Cortex of kidney (tissue), 1 donor: ENCODE results near the gene KRTAP12-3.
"Not testable (repeated sequence)": the region's sequence is repeated elsewhere in the genome, so short reads cannot be mapped to it uniquely, and the experiment has no call there.

Experiments
- DNase-seq: peaks from one replicate; lab custom pipeline; 2025; lab: John Stamatoyannopoulos, UW

KRTAP12-3 gene

DNA sequence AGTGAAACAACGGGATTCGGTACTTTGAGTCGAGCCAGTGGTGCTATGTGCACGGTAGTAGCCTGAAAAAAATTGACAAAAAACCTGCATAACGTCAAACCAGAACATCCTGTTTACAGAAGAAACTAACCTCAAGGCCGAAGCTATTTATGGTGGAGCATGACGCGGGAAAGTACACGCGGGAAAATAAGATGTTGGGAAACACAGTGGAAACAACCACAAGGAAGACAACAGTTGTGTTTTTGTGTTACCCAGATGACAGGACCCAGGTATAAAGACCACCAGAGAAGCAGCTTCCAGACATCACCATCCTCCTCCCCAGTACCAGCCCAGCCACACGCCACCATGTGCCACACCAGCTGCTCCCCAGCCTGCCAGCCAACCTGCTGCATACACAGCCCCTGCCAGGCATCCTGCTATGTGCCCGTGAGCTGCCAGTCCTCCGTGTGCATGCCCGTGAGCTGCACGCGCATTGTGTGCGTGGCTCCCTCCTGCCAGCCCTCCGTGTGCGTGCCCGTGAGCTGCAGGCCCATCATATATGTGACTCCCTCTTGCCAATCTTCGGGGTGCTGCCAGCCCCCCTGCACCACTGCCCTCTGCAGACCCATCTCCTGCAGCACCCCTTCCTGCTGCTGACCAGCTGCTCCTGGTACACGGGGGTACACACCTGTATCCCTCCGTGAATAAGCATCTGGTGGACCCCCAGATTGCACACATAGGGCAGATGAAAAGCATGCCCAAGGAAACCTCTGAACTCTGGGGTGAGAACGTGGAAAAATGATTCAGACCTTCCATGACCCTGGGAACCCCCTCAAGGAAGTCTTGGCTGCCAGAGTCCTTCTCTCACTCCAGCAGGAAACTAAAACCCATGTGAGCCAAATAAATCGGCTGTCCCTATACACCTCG, at the start of gene KRTAP12-3:
TSS of gene KRTAP12-3 (plus strand) at position 298 of the 906 bp plus-strand sequence. CDS start at position 346, 48 bp downstream.
- DNase-seq = no peak

DNA sequence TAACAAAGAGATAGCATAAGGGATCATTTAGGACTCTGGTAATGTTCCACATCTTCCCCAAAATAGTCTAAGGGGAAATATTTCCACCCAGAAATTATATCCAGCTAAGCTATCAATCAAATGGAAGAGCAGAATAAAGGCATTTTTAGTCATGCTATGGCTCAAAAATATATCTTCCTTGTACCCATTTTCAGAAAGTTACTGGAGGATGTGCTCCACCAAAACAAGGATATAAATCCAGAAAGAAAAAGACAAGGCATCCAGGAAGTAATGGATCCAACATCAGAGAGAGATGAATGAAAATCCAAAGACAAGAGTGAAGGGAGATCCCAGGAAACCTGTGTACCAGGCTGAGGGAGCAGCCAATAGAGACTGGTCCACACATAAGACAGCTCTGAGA, 48.5 kb upstream of the KRTAP12-3 start:
- DNase-seq = no peak

DNA sequence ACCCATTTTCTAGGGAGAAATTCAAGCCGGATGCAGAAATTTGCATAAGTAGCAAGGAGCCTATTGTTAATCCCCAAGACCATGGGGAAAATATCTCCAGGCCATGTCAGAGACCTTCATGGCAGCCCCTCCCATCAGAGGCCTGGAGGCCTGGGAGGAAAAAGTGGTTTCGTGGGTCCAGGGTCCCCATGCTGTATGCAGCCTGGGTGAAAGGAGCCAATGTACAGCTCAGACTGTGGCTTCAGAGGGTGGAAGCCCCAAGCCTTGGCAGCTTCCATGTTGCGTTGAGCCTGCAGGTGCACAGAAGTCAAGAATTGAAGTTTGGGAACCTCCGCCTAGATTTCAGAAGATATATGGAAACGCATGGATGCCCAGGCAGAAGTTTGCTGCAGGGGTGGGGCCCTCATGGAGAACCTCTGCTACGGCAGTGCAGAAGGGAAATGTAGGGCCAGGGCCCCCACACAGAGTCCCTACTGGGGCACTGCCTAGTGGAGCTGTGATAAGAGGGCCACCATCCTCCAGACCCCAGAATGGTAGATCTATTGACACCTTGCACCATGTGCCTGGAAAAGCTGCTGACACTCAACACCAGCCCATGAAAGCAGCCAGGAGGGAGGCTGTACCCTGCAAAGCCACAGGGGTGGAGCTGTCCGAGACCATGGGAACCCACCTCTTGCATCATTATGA, 47.4 kb upstream of the KRTAP12-3 start:
- not testable (repeated sequence) for DNase-seq

DNA sequence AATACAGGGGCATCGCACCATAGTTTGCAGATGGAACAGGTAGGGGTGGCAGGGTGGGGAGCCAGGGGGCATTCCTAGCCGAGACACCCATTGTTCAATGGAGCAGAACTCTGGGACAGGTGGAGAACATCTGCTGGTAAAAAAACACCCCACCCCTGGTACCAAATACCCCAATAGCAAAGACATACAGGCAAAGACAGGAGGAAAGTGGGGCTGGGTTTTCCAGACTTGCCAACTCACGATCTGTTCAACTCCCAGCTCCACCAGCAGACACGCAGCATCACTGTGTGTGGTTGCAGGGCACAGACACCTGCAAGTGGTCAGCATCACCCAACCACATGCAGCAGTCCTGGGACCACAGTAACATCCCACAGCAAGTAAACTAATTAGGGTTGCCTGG, 46.2 kb upstream of the KRTAP12-3 start:
- no peak for DNase-seq

- DNase-seq = no peak
These were observed 45.7 kb upstream of the KRTAP12-3 start, which contains the start of gene KRTAP10-8 for GRCh38 chr21:44612029-44612486. Gene KRTAP10-8 (plus strand): TSS chr21:44612079. CDS start chr21:44612101, 22 bp downstream.

- no peak for DNase-seq
These were observed 45.0 kb upstream of the KRTAP12-3 start for GRCh38 chr21:44612669-44613229.

GRCh38 chr21:44613386-44614155, 44.2 kb upstream of the KRTAP12-3 start:
- DNase-seq = no peak

DNA sequence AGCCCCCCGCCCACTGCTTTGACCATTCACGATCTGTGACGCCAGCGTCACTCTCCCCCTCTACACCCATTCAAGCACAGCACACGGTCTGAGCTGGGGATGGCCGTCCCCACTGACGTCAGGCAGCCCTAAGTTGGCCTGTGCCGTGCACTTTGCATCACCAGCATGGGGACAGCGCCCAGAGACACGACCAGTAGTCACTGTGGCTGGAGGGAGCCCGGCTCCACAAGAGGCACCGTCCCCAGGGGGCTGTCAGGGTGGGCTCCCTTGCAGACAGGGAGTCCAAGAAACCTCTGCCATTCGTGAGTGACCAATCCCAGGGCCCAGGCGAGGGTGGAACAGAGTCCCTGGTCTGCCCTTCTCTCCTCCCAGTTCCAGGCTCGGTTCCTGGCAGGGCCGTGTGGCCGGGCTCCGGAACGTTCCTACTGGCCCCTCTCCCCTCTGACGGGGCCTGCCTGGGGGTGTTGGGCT, 43.5 kb upstream of the KRTAP12-3 start:
- no peak for DNase-seq

DNA sequence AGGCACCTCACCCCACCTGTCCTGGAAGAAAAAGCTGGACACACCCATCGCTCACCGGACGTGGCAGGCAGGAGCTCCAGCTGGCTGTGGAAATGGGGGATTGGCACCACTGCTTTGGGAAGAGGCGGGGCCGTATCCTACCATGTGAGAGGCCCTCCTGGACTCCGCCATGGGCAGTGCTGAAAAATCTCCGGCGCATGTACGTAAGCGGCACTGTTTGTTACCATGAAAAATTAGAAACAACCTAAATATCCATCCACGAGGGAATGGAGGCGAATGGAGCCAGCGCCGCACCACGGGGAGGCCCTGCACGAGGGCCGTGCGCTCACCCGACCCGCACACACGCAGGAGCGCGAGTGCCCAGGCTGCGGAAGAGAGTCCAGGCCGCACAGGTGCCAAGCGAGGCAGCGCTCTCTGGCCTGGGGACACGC, 42.8 kb upstream of the KRTAP12-3 start:
- DNase-seq = no peak

GRCh38 chr21:44615466-44615865, 42.3 kb upstream of the KRTAP12-3 start:
- DNase-seq = no peak

DNA sequence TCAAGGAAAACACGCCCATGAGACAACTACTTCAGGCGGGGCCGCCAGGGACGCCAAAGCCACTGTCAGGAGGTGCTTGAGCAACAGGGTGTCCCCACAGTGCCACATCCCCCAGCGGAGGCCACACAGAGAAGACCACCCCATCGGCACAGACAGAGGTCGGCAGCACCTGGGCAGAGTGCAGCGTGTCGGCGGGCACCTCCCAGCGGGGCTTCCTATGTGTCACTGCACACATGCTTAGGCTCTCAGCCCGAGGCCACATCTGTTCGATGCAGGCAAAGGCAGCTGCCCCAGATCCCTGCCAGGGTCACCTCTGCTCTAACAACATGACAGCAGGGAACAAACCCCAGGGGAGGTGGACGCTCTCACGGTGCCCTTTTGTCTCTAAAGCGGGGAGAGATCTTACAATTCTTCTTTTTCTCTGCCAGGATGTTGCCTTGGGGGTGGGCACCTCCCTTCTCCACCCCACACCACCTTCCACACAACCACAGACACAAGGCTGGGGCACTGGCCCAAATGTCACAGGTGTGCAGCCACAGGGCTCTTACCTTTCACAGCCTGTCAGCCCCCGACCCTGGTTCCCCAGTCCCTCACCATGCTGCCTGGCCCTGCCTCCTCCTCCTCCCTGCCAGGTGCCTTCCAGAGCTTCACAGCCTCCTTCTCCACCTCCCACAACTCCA, 41.7 kb upstream of the KRTAP12-3 start:
- no peak for DNase-seq

DNA sequence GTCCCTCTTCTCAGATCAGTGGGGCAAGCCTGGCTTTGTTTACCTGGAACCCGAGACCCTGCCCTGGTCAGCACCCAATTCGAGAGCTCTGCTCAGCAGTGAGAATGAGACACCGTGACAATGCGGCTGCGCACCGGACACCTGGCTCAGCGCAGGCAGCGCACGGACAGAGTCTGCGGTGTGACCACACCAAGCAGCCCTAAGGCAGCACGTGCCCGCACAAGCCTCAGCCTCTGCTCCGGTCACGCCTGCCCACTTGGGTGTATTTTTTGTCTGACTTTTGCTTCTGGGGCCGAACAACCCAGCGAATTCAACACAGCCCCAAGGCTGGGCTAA, 41.2 kb upstream of the KRTAP12-3 start:
- DNase-seq = no peak

DNA sequence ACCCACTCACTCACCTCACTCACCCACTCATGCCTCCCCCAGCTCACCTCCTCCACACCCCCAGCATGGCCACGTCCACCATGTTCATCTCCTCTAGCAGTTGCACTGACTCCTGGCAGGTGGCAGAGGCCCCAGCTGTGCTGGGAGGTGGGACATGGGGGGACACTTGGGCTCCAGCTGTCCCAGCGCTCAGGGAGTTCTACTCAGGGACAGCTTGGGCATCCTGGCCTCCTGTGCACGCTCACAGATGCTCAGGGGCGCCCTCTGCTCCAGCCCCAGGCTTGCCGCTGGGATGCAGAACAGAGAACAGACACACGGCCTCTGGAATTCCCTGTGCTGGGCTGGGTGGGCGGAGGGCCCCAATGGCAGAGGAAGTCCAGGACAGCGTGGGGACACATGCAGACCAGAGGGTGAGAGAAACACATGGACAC, 40.6 kb upstream of the KRTAP12-3 start:
- DNase-seq = no peak

DNA sequence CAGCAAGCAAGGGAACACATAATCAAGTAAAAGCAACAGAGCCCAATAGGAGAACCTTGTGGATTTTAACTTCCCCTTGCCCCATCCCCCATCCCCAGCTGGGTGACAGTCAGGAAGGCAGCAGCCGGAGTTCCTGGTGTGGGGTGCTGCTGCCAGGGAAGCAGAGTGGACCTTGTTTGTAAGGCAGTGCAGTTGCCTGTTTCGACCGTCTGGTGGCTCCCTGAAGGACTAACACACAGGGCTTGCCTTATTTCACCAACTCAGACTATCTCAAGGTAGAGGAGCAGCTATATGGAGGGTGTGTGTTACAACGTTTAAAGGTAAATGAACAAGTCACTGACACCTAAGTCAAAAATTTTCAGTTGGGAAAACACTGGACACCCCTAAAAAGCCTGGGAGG, 39.2 kb upstream of the KRTAP12-3 start:
- DNase-seq = no peak

DNA sequence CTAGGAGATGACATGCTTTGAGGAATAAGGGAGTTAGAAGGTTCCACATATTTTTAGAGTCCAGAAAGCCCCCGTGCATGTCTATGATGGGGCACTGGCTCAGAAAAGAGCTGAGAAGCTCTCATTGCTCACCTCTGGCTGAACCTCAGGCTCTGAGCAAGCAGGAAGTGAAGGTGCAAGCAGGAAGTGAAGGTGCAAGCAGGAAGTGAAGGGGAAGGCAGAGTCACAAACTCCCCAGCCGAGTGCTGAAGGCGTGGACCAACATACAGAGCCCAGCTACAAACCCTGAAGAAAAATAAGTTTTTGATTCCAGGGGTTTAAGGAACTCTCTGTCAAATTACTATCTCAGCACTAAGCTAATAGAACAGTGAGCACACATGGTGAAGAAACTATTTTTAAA, 38.8 kb upstream of the KRTAP12-3 start:
- no peak for DNase-seq

DNA sequence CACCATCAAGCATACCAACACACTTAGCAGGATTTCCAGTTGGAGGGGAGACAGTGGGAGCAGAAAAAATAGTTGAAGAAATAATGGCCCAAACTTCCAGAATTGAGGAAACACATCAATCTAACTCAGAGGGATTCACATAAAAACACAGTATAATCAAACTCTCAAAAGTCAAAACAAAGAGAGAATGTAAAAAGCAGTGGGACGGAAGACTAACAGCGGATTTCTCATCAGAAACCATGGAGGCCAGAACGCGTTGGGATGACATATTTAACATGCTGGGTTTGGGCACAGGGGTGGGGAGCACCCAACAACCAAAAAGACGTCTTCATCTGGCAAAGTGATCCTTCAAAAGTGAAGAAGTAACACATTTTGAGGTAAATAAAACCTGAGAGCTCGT, 37.8 kb upstream of the KRTAP12-3 start:
- DNase-seq = no peak

DNA sequence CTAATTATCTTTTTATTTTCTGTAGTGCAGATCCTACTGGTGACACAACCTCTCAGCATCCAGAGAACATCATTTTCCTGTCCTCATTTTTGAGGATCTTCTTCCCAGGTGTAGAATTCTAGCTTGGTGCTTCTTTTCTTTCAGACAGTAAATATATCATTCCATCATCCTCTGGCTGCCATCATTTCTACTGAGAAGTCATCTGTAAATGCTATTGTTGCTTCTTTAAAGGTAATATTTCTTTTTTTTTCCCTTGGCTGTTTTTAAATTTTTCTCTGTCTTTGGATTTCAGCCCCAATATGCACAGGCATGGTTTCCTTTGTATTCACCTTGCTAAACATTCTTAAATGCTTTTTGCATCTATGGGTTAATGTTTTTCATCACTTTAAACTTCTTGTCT, 34.2 kb upstream of the KRTAP12-3 start:
- DNase-seq = no peak

GRCh38 chr21:44625756-44626155, 32.0 kb upstream of the KRTAP12-3 start:
- no peak for DNase-seq

DNA sequence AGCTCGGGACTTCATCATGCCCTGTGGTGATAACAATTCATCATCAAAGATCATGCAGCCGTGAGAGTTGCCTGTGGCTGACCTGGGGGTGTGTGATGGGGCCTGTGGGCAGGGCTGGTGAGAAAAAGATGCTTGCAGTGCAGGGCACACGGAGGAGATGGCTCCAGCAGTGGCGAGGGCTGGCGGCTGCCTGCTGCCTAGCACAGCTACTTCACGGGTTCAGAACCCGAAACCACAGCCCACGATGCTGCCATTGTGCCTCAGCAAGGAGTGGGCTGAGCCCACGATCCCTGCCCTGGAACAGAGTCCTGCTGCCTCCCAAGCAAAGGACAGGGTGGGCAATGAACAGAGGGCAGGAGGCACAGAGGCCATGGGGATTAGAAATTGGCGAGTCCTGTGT, 31.5 kb upstream of the KRTAP12-3 start:
- no peak for DNase-seq

- DNase-seq = no peak
These were observed 31.0 kb upstream of the KRTAP12-3 start, which contains the start of gene KRTAP10-9 for GRCh38 chr21:44626673-44627143. Gene KRTAP10-9 (plus strand): TSS chr21:44627093. CDS start chr21:44627172, 79 bp downstream.
